GM23248 (cell line): ENCODE measurements around the gene ATP10A. TPM values are rescaled to one million over a fixed set of nuclear protein-coding genes. Genes with fewer than 3 reads are reported as not detected.

Experiments used
- DNase-seq: peaks from one replicate; pipeline ENCODE4 v3.0.0-alpha.2; 2015
- H2AFZ ChIP-seq: fragments of 200-600 bp; sonication (generic); 2 replicates; pipeline ENCODE4 v1.6.1; 2016; ENCODE audit warnings: antibody characterized with exemption
- H3F3A ChIP-seq: fragments of 200-600 bp; sonication (generic); 2 replicates; pipeline ENCODE4 v1.6.1; 2016; ENCODE audit warnings: mild to moderate bottlenecking, antibody characterized with exemption, mixed run types; ENCODE audit not compliant: insufficient read depth
- H3K27ac ChIP-seq: fragments of 200-600 bp; sonication (generic); 2 replicates; pipeline ENCODE4 v1.5.1; 2016; ENCODE audit warnings: mild to moderate bottlenecking
- H3K27me3 ChIP-seq: fragments of 200-600 bp; sonication (generic); replicated peaks from 2 replicates; pipeline ENCODE4 v1.6.1; 2016; ENCODE audit warnings: mild to moderate bottlenecking; ENCODE audit not compliant: insufficient read depth
- H3K36me3 ChIP-seq: fragments of 200-600 bp; sonication (generic); 2 replicates; pipeline ENCODE4 v1.6.1; 2016; ENCODE audit warnings: low read depth, mild to moderate bottlenecking
- H3K4me1 ChIP-seq: fragments of 200-600 bp; sonication (generic); 2 replicates; pipeline ENCODE4 v1.6.1; 2016; ENCODE audit warnings: mild to moderate bottlenecking; ENCODE audit not compliant: insufficient read depth
- H3K4me2 ChIP-seq: fragments of 200-600 bp; sonication (generic); one replicate; pipeline ENCODE4 v1.6.1; 2016; ENCODE audit warnings: mild to moderate bottlenecking; ENCODE audit not compliant: unreplicated experiment
- H3K4me3 ChIP-seq: fragments of 200-600 bp; sonication (generic); 2 replicates; pipeline ENCODE4 v1.5.1; 2016; ENCODE audit warnings: mild to moderate bottlenecking
- H3K79me2 ChIP-seq: fragments of 200-600 bp; sonication (generic); 2 replicates; pipeline ENCODE4 v1.6.1; 2016; ENCODE audit warnings: mild to moderate bottlenecking; ENCODE audit not compliant: insufficient read depth
- H3K9ac ChIP-seq: fragments of 200-600 bp; sonication (generic); 2 replicates; pipeline ENCODE4 v1.6.1; 2016; ENCODE audit warnings: mild to moderate bottlenecking
- H3K9me2 ChIP-seq: fragments of 200-600 bp; sonication (generic); 2 replicates; pipeline ENCODE4 v1.6.1; 2016; ENCODE audit warnings: mixed run types, mild to moderate bottlenecking, moderate library complexity; ENCODE audit not compliant: insufficient read depth
- H3K9me3 ChIP-seq: fragments of 200-600 bp; sonication (generic); one replicate; pipeline ENCODE4 v1.6.1; 2017; ENCODE audit warnings: low read depth
- H4K20me1 ChIP-seq: fragments of 200-600 bp; sonication (generic); 2 replicates; pipeline ENCODE4 v1.6.0; 2016; ENCODE audit not compliant: insufficient read depth
- EZH2 ChIP-seq: fragments of 200-600 bp; sonication (generic); IDR thresholded peaks from 2 replicates; pipeline ENCODE4 v1.6.1; 2018; ENCODE audit warnings: antibody characterized with exemption, mild to moderate bottlenecking; ENCODE audit not compliant: insufficient read depth, poor library complexity, severe bottlenecking
- EZH2phosphoT487 ChIP-seq: fragments of 200-600 bp; sonication (generic); IDR thresholded peaks from 2 replicates; pipeline ENCODE4 v1.6.1; 2018; ENCODE audit warnings: antibody characterized with exemption, moderate library complexity, mild to moderate bottlenecking, low read depth; ENCODE audit not compliant: insufficient read depth
- WGBS, 2 experiments: methylation state at CpG; one replicate each; pipeline ENCODE4 v1.1.6; 2015 to 2017; ENCODE audit warnings: low lambda C conversion rate in 2 of 2, low coverage in 1 of 2; ENCODE audit errors: missing lambda C conversion rate in 2 of 2; 5-methylcytosine and 5-hydroxymethylcytosine counted together
- in situ Hi-C: fragments of 300-500 bp; cut with MboI; formaldehyde crosslinking; loops from 2 replicates; pipeline ENCODE4 v1.15.0; 2020
- polyA plus RNA-seq: library from polyadenylated mRNA; unstranded; fragments of >200 nt; fragmentation: Nextera tagmentation; extraction: Ambion mirVana; gene quantifications from 2 replicates; pipeline ENCODE4 v1.2.1, GENCODE V29; 2016
- total RNA-seq: library from RNA; depleted of rRNA; stranded (reverse); fragments of >200 nt; shearing (Covaris generic); gene quantifications from 2 replicates; pipeline ENCODE4 v1.2.3, GENCODE V29; 2014

The ATP10A gene
- total and polyA plus RNA-seq, 2 experiments from 2014 or later, result 20.4 to 64.1 TPM

GRCh38 chr15:25718169-25718536 lies 145.0 kb downstream of the ATP10A start:
- 76 to 77% methylated on average over 20 of the region's 20 CpGs for WGBS, 2 experiments
- Histone ChIP-seq H3F3A (peaks cover 16% of the 10 kb centered on the region; the same call in 1 of the 2 replicates), H3K9ac (no peak overlapping the region), H3K27ac (peak overlapping the region; percentile 60), H2AFZ (no peak overlapping the region), H3K79me2 (no peaks in the 10 kb centered on the region), H3K4me2 (no peak overlapping the region), H3K36me3 (peaks cover 22% of the 10 kb centered on the region), H3K27me3 (no peaks in the 10 kb centered on the region), H3K9me3 (no peaks in the 10 kb centered on the region), H3K9me2 (no peaks in the 10 kb centered on the region), H3K4me3 (no peak overlapping the region), H4K20me1 (no peaks in the 10 kb centered on the region), H3K4me1 (peaks cover 17% of the 10 kb centered on the region)
- TF ChIP-seq EZH2phosphoT487 (no peak), EZH2 (no peak)
- in situ Hi-C loops, result no loop called here
- DNase-seq, result no peak

GRCh38 chr15:25717457-25718168 lies 145.5 kb downstream of the ATP10A start:
- H3K27ac ChIP-seq, result peak overlapping the region; percentile 60
- H3K9me3 ChIP-seq, result no peaks in the 10 kb centered on the region
- peak; percentile 74 for DNase-seq
- H3K9ac ChIP-seq, result peak overlapping the region; percentile 42
- no peaks in the 10 kb centered on the region for H3K27me3 ChIP-seq
- H2AFZ ChIP-seq, result no peak overlapping the region
- TF ChIP-seq EZH2phosphoT487 (no peak), EZH2 (no peak)
- in situ Hi-C loops, result no loop called here
- H3K79me2 ChIP-seq, result no peaks in the 10 kb centered on the region
- WGBS, 2 experiments, result 14 to 16% methylated on average over 14 of the region's 14 CpGs
- peak overlapping the region; percentile 17 for H3K4me2 ChIP-seq
- H3K4me1 ChIP-seq, result peaks cover 17% of the 10 kb centered on the region
- peaks cover 16% of the 10 kb centered on the region; the same call in 1 of the 2 replicates for H3F3A ChIP-seq
- peak overlapping the region; percentile 10; the same call in 1 of the 2 replicates for H3K4me3 ChIP-seq
- no peaks in the 10 kb centered on the region for H3K9me2 ChIP-seq
- H3K36me3 ChIP-seq, result peaks cover 23% of the 10 kb centered on the region
- no peaks in the 10 kb centered on the region for H4K20me1 ChIP-seq

GRCh38 chr15:25717127-25717456 lies 146.0 kb downstream of the ATP10A start:
- Histone ChIP-seq H3K9me2 (no peaks in the 10 kb centered on the region), H3K4me2 (peak overlapping the region; percentile 17)
- in situ Hi-C loops, result no loop called here

GRCh38 chr15:25716414-25717126 lies 146.6 kb downstream of the ATP10A start:
- no peaks in the 10 kb centered on the region for H3K9me3 ChIP-seq
- H2AFZ ChIP-seq, result no peak overlapping the region
- H4K20me1 ChIP-seq, result no peaks in the 10 kb centered on the region
- no peaks in the 10 kb centered on the region for H3K27me3 ChIP-seq
- H3K27ac ChIP-seq, result peak overlapping the region; percentile 60
- 0 out of 2 replicates have a peak overlapping the region, but pooled peaks have one; percentile 42 for H3K9ac ChIP-seq
- no peaks in the 10 kb centered on the region for H3K79me2 ChIP-seq
- H3K4me1 ChIP-seq, result peaks cover 17% of the 10 kb centered on the region
- peak overlapping the region; percentile 17 for H3K4me2 ChIP-seq
- no peak overlapping the region for H3K4me3 ChIP-seq
- H3F3A ChIP-seq, result peaks cover 16% of the 10 kb centered on the region; the same call in 1 of the 2 replicates
- H3K36me3 ChIP-seq, result peaks cover 25% of the 10 kb centered on the region
- no peaks in the 10 kb centered on the region for H3K9me2 ChIP-seq
- TF ChIP-seq EZH2 (no peak), EZH2phosphoT487 (no peak)
- DNase-seq, result no peak
- 97% methylated on average over 21 of the region's 21 CpGs for WGBS, 2 experiments
- in situ Hi-C loops, result no loop called here

More at GRCh38 chr15:25717127-25717456, 146.0 kb downstream of the ATP10A start:
- Histone ChIP-seq H3K4me3 (peak overlapping the region; percentile 10; the same call in 1 of the 2 replicates), H4K20me1 (no peaks in the 10 kb centered on the region), H3K36me3 (peaks cover 25% of the 10 kb centered on the region), H3K9me3 (no peaks in the 10 kb centered on the region), H3K9ac (peak overlapping the region; percentile 42), H3F3A (peaks cover 16% of the 10 kb centered on the region; the same call in 1 of the 2 replicates), H3K27ac (peak overlapping the region; percentile 60), H3K4me1 (peaks cover 17% of the 10 kb centered on the region), H2AFZ (no peak overlapping the region), H3K27me3 (no peaks in the 10 kb centered on the region), H3K79me2 (no peaks in the 10 kb centered on the region)
- DNase-seq, result no peak
- no peak for TF ChIP-seq EZH2
- TF ChIP-seq EZH2phosphoT487, result no peak
- WGBS, 2 experiments, result 39 to 41% methylated on average over 3 of the region's 3 CpGs
